Measurements from ENCODE around the gene PTH2R.
"Not testable (repeated sequence)": the region's sequence is repeated elsewhere in the genome, so short reads cannot be mapped to it uniquely, and the experiment has no call there.

The PTH2R gene, protein sequence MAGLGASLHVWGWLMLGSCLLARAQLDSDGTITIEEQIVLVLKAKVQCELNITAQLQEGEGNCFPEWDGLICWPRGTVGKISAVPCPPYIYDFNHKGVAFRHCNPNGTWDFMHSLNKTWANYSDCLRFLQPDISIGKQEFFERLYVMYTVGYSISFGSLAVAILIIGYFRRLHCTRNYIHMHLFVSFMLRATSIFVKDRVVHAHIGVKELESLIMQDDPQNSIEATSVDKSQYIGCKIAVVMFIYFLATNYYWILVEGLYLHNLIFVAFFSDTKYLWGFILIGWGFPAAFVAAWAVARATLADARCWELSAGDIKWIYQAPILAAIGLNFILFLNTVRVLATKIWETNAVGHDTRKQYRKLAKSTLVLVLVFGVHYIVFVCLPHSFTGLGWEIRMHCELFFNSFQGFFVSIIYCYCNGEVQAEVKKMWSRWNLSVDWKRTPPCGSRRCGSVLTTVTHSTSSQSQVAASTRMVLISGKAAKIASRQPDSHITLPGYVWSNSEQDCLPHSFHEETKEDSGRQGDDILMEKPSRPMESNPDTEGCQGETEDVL

DNA sequence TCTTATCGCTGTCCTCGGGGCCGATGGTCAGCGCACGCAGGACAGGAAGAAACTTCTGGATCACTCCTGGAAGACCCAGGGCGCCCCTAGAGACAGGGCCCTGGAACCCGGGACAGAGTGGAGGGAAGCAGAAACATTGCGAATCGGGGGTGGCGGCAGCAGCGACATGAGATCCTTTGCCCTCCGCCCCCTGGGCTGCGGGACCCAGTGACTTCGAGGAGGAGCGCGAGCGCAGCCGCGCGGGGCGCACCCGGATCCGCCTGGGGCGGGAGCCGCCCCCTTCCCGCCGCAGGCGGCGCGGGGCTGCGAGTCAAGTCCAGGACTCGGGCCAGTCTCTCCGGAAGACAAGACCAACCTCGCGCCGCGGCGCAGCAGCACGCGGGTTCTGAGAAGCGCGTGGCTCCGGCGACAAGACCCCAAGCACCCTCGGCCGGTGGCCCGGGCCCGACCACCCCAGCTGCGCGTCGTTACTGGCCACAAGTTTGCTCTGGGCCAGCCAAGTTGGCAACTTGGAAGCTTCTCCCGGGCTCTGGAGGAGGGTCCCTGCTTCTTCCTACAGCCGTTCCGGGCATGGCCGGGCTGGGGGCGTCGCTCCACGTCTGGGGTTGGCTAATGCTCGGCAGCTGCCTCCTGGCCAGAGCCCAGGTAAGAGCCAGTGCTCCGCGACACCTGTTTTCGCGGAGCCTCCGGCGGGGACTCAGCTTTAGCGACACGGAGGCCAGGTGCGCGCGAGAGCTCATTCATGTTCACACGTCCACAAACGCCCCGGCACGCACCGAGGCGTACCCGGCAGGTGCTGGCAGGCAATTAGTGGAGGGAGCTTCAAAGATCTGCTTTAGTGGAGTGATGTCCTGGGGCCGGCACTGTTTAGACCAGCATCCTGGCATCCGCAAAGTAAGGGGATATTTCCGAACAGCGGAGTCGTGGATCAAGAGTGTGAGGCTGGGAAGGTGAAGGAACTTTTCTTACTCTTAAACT is at the start of gene PTH2R:
Gene PTH2R (plus strand): TSS at position 319 of the 978 bp plus-strand sequence. CDS start 252 bp downstream, at position 571.
- DNase-seq, result peak; percentile 70

DNA sequence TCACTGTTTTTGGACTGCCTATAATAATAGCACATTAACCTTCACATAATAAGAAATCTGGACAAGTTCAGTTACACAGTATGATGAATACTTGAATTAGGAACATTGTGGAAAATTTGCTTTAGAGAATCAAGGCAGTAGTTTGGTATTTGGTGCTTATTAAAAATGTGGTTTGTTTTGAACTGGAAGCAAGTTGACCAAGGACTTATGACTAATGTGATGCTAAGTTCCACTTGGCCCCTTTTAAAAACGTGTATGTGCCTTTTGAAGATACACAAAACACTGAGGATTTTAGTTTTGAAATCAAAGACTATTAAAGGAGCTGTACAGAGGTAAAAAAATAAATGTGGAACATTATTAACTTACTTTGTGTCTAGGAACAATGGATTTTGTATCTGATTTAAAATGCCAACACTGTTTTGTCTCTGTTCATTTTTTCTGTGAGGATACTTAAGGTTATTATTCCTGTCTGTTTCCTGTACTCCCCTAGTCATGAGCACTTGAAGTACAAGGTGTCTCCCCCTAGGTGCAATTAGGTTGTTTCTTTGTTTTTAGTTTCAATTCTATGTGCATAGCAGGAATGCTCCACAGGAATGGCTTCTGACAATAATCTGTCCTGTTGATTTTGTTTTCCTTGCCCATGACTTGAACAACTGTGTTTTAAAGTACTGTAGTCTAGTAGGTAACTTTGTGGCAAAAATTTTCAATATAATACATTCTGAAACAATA is 49.6 kb upstream of the PTH2R start:
- no peak for DNase-seq

GRCh38 chr2:208358758-208359631 is 47.6 kb upstream of the PTH2R start:
- DNase-seq, result no peak

DNA sequence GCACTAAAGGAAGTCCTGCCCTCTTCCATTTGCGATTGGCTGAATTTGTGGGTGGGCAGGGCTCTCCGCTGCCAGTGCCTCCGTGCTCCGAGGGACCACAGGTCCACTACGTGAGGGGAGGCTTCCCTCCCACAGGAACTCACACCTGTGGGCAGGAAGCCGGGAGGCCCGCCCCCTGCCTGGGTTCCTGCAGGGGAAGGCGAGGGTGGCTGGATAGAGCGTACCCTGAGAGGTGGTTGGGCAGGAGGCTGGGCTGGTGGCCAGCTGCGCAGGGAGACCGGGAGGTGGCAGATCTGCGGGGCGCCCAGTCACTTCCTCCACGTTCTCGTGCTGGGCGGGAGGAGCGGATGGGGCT is 47.0 kb upstream of the PTH2R start:
- no peak for DNase-seq

DNA sequence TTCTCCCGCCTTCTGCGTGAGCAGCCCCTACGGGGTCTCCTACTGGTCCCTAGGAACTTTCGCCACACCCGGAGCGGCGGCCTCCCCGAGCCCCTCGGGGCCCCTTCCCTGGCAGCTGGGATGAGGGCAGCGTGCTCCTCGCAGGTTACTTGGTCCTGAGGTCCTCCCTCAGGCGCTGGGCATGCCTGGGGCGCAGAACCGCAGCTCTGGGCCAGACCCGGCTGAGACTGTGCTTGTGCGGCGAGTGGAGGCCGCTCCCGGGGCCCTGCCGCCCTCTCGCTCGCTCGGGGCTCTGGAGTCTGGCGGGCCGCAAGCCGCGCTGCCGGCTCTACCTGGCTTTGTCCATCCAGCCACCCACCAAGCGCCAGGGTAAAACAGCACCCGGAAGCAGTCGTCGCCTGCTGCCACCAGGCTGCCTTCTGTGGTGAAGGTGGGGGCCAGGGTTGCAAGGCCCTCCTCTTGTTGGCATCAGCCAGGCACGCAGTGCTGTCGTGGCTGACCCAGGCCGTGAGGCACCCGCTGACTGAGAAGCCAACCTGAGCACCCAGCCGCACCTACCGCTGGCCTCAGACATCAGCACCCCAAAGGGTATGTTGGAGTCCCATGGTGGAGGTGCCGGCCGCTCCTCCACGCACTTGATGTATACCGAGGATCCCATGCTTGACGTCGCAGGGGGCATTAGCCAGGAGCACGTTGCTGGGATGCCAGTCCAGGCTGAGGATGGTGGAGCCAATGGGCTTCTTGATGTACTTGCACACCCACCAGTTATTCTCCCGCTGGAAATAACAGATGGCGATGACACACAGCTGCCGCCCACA is 46.1 kb upstream of the PTH2R start:
- DNase-seq, result no peak

DNA sequence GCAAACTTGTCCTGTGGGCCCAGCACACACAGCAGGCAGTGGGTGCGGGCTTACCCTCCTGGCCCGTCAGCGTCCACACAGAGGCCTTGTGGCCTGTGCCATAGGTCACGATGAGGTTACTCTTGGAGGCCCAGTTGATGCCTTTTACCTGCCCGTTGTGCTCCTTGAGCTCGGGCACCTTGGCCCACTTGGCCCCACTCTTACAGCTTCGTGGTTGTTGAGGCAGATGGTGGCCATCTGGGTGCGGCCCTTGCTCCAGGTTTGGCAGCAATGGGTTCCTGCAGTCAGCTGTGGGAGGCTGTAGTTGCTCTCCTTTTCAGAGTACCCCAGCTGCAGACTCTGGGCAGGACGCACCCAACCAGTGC is 45.5 kb upstream of the PTH2R start:
- DNase-seq, result no peak

DNA sequence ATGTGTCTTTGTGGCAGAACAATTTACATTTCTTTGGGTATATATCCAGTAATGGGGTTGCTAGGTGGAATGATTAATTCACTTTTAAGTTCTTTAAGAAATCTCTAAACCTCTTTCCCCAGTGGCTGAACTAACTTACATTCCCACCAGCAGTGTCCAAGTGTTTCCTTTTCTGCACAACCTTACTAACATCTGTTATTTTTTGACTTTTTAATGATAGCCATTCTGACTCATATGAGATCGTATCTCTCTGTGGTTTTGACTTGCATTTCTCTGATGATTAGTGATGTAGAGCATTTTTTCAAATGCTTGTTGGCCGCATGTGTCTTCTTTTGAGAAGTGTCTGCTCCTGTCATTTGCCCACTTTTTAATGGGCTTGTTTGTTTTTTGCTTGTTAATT is 43.1 kb upstream of the PTH2R start:
- no peak for DNase-seq

- no peak for DNase-seq
Measured at GRCh38 chr2:208366215-208367127, 40.1 kb upstream of the PTH2R start.

GRCh38 chr2:208369091-208369490 is 37.5 kb upstream of the PTH2R start:
- DNase-seq, result no peak

DNA sequence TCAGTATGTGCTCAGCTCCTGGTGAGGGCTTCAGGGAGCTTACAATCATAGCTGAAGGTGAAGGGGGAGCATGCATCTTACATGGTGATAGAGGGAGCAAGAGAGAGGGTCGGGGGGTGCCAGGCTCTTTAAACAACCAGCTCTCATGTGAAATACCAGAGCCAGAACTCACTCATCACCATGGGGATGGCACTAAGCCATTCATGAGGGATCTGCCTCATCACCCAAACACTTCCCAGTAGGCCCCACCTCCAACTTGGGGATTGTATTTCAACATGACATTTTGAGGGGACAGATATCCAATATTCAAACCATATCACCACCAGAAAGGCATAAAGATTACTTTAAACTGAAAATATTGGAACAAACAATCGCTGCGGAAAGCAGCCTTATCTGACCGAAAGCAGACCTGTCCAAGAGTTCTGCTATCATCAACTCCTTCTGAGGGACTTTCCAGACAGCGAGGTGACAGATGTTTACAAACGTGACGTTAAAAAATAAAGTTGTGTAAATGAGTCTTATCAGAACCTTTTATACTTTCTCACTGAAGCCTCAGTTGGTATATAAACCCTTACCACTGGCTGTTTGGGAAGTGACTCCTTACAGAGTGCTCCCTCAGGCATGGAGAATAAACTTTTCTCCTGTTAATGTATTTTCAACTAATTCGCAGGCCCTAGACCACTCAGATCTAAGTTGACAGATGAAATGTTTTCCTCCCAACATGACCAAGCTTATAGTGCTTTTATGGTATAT is 35.5 kb upstream of the PTH2R start:
- DNase-seq, result no peak

- no peak for DNase-seq
Measured at GRCh38 chr2:208371634-208371935, 35.0 kb upstream of the PTH2R start.

DNA sequence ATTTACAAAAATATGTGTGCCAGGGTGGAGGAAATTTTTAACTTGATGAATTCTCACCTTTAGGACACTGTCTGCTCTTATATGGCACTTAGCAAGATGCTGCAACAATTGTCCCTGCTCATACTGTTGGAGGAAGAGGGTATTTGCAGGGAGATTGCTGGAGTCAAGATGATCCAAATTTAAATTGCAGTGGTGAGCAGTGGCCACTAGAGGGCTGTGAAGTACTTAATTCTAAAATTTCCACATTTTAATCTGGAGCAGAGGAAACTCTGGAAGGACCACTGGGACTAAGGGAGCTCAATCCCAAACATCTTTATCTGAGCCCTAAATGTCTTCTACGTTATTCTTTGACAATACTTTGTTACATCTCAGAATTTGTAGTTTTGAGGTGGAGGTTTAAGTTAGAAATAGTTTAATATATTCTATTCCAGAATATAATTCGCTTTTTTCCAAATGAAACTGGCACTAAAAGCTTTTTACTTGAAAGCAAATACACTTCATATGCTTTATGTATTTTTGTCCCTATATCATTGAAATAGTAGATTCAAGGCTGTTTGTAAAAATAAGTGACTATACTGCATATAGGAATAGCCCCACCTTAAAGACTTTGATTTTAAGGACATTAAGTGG is 33.0 kb upstream of the PTH2R start:
- DNase-seq, result peak; percentile 47

- no peak for DNase-seq
Measured at GRCh38 chr2:208375491-208376068, 31.0 kb upstream of the PTH2R start.

DNA sequence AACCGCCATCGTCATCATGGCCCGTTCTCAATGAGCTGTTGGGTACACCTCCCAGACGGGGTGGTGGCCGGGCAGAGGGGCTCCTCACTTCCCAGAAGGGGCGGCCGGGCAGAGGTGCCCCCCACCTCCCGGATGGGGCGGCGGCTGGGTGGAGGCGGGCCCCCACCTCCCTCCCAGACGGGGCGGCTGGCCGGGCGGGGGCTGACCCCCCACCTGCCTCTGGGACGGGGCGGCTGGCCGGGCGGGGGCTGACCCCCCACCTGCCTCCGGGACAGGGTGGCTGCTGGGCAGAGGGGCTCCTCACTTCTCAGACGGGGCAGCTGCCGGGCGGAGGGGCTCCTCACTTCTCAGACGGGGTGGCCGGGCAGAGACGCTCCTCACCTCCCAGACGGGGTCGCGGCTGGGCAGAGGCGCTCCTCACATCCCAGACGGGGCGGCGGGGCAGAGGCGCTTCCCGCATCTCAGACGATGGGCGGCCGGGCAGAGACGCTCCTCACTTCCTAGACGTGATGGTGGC is 29.2 kb upstream of the PTH2R start:
- not testable (repeated sequence) for DNase-seq

GRCh38 chr2:208379192-208379591 is 27.4 kb upstream of the PTH2R start:
- no peak for DNase-seq

GRCh38 chr2:208384637-208385036 is 22.0 kb upstream of the PTH2R start:
- DNase-seq, result no peak

DNA sequence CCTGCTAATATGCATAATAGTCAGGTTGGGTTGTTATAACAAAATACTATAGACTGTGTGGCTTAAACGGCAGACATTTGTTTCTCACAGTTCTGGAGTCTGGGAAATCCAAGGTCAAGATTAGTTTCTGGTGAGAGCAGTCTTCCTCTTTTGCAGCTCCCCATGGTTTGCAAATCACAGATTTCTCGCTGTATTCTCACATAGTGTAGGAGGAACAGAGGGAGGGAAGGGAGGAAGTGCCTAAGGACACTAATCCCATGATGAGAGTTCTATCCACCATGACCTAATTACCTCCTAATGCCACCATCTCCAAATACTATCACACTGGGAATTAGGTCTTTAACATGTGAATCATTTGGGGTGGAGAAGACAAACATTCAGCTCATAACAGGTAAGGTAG is 20.1 kb upstream of the PTH2R start:
- no peak for DNase-seq

DNA sequence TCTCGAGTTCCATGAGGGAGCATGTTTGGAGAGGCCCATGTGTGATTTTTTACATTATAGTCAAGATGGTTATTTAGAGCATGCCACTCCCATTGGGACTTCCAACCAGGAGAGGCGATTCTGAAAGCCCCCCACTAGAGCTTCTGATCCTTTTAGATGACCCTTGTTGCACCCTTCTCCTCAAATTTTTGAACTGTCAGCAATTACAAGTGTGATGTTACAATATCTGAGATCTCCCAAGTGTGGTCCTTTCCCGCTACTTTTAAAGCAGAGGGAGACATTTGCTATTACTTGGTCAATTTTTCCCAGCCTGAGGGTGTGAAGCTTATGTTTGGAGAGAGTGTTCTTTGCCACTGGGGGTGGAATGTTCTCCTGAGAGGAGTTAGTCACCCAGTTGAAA is 16.7 kb upstream of the PTH2R start:
- DNase-seq, result no peak

Measured in DMS153 (cell line).